Iris pigment epithelial cell (primary cell): ENCODE measurements around the gene DLAT.
A peak's percentile ranks its signal among the peaks of the same experiment; 100 is the strongest.
"Not testable (repeated sequence)": the region's sequence is repeated elsewhere in the genome, so short reads cannot be mapped to it uniquely, and the experiment has no call there.

Experiments used
- DNase-seq: peaks from one replicate; pipeline ENCODE4 v3.0.0-alpha.2; 2011; ENCODE audit warnings: low read depth

The DLAT gene

GRCh38 chr11:112005422-112006094 lies 19.6 kb upstream of the DLAT start:
- DNase-seq, result no peak

- DNase-seq, result not testable (repeated sequence)
Observed at GRCh38 chr11:112006095-112006441, 19.1 kb upstream of the DLAT start.

- DNase-seq, result not testable (repeated sequence)
Observed at GRCh38 chr11:112011451-112011850, 13.8 kb upstream of the DLAT start.

GRCh38 chr11:112012874-112013273 lies 12.3 kb upstream of the DLAT start:
- DNase-seq, result peak; percentile 90

- DNase-seq, result no peak
Observed at GRCh38 chr11:112013497-112014164, 11.6 kb upstream of the DLAT start.

GRCh38 chr11:112016088-112016764 lies 9.0 kb upstream of the DLAT start:
- peak; percentile 77 for DNase-seq

GRCh38 chr11:112016765-112017376 lies 8.3 kb upstream of the DLAT start:
- DNase-seq, result peak; percentile 80

- DNase-seq, result peak; percentile 79
Observed at GRCh38 chr11:112017538-112017937, 7.7 kb upstream of the DLAT start.

GRCh38 chr11:112019066-112019465 lies 6.1 kb upstream of the DLAT start:
- DNase-seq, result no peak

GRCh38 chr11:112023104-112023503 lies 2.1 kb upstream of the DLAT start:
- DNase-seq, result no peak

GRCh38 chr11:112024178-112024772 lies 933 bp upstream of the DLAT start:
- DNase-seq, result no peak

GRCh38 chr11:112025707-112026106 lies 499 bp downstream of the DLAT start:
- peak; percentile 25 for DNase-seq

GRCh38 chr11:112026784-112027410 lies 1.7 kb downstream of the DLAT start:
- DNase-seq, result not testable (repeated sequence)

- DNase-seq, result no peak
Observed at GRCh38 chr11:112029460-112029859, 4.3 kb downstream of the DLAT start.

GRCh38 chr11:112033902-112034301 lies 8.7 kb downstream of the DLAT start:
- no peak for DNase-seq

- no peak for DNase-seq
Observed at GRCh38 chr11:112037527-112037926, 12.3 kb downstream of the DLAT start.

GRCh38 chr11:112042161-112042960 lies 17.2 kb downstream of the DLAT start:
- DNase-seq, result peak; percentile 78

- no peak for DNase-seq
Observed at GRCh38 chr11:112042961-112043304, 17.7 kb downstream of the DLAT start.

- DNase-seq, result no peak
Observed at GRCh38 chr11:112044961-112045360, 19.8 kb downstream of the DLAT start.

- DNase-seq, result not testable (repeated sequence)
Observed at GRCh38 chr11:112046647-112047046, 21.4 kb downstream of the DLAT start.

GRCh38 chr11:112048256-112048655 lies 23.0 kb downstream of the DLAT start:
- not testable (repeated sequence) for DNase-seq
